HG02623 (cell line): ENCODE data around the gene PPP2R5B.

Experiments
- ATAC-seq: cut with Tn5 transposase; IDR thresholded peaks from one replicate; pipeline ENCODE4 v1.9.1; 2021; ENCODE audit warnings: moderate library complexity; ENCODE audit not compliant: unreplicated experiment

PPP2R5B gene

DNA sequence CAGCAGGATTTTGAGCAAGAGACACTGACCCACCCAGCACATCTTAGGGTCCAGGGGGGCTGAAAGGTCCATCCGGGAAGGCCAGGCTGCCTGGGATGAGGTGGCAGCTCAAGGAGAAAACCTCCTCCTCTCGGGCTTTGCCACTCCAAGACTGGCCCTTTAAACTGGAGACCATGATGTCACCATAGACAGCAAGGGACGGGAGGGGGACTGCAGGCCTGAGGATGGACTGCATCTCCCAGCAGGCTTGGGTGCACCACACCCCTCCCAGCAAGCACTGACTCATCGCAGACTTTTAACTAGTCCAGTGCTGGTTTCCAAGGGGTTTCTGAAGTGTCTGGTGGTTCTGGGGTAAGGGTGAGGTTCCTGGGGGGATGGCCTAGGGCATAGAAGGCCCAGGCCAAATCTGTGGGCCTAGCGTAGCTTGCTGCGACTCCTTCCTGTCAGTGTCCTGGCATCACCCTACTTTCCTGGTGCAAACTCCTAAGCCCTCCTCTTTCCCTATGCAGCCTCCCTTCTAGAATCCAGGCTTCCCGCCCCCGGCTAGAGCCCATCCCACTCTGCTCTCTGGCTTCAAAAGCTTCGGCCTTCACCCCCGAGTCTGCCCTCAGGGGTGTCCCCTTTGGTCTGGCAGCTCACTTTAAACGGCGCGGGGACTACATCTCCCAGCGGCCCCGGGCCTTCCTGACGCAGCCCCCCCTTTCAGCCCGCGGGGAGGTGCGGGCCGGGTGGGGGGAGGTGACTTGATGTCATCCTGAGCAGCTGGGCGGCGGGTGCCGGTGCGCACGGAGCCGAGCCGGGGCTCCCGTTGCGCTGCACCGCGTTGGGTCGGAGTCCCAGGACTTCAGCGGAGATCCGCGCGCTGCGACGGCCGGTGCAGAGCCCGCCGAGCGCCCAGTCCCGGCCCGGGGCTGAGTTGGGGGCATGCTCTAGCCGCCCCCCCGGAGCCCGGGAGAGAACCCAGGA, at the start of gene PPP2R5B:
PPP2R5B (plus strand) TSS at position 746 of the 966 bp plus-strand sequence. CDS start 1,046 bp downstream, outside the sequence.
- ATAC-seq: peak; percentile 72

GRCh38 chr11:64875369-64876228, 48.9 kb upstream of the PPP2R5B start:
- no peak for ATAC-seq

DNA sequence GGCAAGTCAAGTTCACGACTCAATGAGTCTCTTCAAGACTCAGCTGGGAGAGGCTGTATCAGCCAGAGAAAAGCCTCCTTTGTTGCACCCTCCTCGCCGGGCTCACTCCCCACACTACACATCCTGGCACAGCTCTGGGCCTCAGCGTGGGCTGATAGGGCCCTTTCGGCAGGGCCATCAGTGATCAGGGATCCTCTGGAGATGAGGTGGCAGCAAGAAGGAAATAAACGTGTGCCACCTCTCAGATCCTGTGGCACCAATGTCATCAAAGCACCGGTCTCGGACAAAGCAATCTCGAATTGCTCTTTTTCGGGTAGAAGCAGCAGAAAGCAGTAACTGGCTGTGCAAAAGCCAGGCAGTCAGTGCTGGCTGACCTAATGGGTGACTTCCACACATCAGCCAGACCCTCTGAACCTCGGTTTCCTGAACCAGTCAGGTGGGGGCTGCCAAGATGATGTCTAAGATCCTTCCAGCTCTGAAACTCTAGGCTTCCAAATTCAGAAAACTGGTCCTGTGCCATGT, 48.2 kb upstream of the PPP2R5B start:
- ATAC-seq: no peak

GRCh38 chr11:64876835-64877341, 47.6 kb upstream of the PPP2R5B start:
- ATAC-seq: no peak

DNA sequence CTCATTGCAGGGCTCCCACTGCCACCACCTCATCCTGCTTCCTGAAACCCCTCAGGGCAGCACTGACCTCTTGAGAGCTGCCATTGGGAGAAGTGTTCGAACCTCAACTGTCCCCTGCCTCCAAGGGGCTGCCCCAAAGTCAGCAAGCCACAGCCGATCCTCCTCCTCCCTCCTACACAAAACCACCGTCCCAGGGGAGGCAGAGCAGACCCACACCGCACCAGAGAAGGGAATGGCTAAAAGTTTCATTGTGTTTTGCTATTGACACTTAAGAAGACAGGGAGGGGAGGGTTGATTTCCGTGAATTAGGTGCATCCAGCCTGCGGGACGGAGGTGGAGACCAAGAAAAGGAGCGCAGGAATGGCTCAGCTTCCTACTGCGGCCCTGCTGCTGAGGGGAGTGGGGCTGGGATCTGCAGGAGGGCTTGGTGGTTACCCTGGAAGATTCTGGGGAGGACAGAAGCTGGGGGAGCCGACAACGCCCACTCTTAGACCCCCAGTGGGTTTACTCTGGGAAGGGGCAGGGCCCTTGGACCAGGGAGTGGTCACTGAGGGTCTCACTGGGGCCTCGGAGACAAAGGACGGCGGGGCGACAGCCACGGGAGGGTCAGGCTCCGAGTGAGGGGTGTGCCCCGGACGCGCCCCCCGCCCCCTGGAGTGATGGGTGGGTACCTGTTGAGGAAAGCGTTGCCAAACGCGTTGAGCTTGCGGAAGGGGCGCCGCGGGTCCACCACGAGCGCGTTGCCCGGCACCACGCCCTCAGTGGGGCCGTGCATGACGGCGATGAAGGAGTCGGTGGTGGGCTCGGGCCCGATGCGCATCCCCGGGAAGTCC, 46.9 kb upstream of the PPP2R5B start:
- ATAC-seq: no peak

GRCh38 chr11:64878223-64878493, 46.3 kb upstream of the PPP2R5B start:
- ATAC-seq: peak; percentile 11

DNA sequence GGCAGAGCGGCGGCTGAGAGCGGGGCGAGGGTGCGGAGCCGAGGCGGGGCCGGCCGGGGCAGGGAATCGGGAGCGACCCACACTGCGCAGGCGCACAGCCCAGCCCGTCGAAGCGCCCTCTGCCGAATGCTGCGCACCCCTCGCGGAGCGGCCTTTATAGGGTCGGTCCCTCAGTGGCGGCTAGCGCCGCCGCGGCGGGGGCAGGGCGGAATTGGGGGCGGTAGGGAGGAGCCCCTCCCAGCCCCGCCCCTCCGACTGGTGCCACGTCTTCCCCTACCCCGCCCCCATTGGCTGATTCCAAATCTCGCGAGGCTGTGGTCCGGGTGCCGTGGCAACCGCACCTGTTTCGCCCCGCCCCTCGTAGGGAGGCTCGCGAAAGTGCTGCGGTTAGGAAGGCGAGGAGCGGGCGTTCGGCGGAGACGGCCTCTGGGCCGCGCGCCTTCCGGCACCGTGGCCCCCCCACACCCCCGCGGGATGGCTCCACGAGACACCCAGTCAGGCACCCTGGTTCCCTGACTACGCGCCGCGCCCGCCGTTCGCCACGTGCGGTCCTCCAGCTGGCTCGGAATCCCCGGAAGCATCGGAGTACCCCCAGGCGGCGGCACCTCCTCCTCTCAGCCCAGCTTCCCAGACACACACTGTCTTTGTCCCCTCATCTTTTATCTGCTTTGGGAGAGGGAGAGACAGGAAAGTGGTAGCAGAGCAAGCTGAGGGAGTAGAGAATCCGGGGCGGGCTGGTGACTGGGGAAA, 45.8 kb upstream of the PPP2R5B start, which contains the start of gene EHD1:
EHD1 (minus strand) TSS at position 128 of the 750 bp plus-strand sequence. CDS start 157 bp downstream, outside the sequence.
- ATAC-seq: peak; percentile 69

- no peak for ATAC-seq
These were observed 45.1 kb upstream of the PPP2R5B start for GRCh38 chr11:64879244-64879900.

GRCh38 chr11:64880240-64881001, 44.1 kb upstream of the PPP2R5B start:
- ATAC-seq: no peak

GRCh38 chr11:64881476-64881875, 43.0 kb upstream of the PPP2R5B start:
- ATAC-seq: no peak

GRCh38 chr11:64882243-64882642, 42.2 kb upstream of the PPP2R5B start:
- ATAC-seq: no peak

- no peak for ATAC-seq
These were observed 40.9 kb upstream of the PPP2R5B start for GRCh38 chr11:64883575-64883974.

GRCh38 chr11:64884019-64884418, 40.5 kb upstream of the PPP2R5B start:
- no peak for ATAC-seq

DNA sequence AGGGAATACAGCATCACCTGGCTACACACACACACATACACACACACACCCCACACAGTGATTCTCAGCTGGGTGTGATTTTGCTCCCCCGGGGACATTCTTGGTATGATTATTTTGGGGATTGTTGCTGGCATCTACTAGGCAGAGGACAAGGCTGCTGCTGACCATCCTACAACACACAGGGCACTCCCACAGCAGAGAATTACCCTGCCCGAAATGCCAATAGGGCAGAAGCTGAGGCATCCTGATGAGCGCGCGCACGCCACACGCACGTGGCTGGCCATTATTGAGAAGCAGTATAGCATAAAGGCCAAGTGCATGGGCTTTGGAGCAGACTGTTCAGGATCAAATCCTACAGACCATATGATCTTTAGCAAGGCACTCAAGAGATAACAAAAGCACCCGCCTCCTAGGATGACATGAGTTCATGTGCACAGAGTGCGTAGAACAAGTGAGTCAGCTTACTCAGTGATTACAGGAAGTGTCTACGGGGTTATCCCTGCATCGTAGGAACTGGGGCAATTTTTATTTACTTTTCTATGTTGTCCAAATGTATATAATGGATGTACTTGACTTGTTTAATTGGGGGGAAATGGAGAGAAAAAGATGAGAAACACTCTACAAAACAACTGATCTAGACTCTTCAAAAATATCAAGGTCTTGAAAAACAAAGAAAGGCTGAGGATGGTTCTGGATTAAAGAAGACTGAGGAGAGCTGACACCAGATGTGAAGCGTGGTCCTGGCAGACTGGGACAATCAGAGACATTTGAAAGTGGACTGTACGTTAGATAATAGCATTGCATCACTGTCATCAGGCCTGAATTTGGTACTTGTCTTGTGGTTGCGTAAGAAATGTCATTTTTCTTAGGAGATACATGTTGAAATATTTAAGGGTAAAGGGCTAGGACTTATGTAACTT, 38.9 kb upstream of the PPP2R5B start:
- ATAC-seq: no peak

DNA sequence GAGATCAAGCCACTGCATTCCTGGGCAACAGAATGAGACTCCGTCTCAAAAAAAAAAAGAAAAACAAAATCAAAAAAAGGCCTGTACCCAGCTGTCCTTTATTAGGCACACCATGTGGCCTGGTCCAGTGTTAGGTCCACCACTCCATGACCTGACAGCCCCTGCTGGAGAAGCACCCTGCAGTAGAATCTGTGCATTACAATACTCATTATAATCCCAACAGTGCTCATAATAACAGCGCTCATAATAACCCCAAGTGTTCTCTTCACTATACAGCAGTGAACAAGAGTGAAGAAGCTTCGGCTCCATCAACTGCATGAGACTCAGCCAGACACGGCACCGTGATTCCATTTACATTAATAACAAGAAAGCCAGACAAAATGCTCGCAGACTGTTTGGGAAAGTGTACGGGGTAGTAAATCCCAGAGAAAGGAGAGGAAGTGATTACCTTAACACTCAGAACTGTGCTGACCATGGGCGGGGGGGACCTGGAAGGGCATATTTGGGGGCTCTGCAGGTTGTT, 37.2 kb upstream of the PPP2R5B start:
- no peak for ATAC-seq

- ATAC-seq: no peak
These were observed 36.6 kb upstream of the PPP2R5B start for GRCh38 chr11:64887757-64888405.

DNA sequence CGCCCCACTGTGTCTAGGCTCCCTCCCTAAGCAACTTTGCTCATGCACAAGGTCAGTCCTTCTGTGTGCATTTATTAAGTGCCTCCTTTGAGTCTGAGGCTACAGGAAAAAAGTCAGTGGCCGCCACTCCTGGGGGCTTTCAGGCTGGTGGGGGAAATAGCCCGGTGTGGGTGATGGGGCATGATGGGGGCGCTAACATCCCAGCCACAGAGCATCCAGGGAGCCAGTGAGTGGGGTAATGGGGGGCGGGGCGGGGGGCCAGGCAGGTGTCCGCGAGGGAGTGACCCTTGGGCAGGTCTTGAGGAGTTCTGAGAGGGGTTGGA, 36.1 kb upstream of the PPP2R5B start:
- no peak for ATAC-seq
